ENCODE measurements around the gene SFTA2.

GRCh38 chr6:30972816-30973215 is 40.8 kb upstream of the SFTA2 start:
- no peak for TF ChIP-seq RAD21 (IDR thresholded peaks at IDR 0.05; ENCODE audit: low read depth)
- TF ChIP-seq TAF1 (IDR thresholded peaks at IDR 0.05; ENCODE audit: low read depth) = no peak
- TF ChIP-seq REST (IDR thresholded peaks at IDR 0.05; ENCODE audit: low read depth) = no peak
- TF ChIP-seq CEBPB (IDR thresholded peaks at IDR 0.05) = no peak
- TF ChIP-seq NFIC (IDR thresholded peaks at IDR 0.05) = no peak
- TF ChIP-seq CREB1 (IDR thresholded peaks at IDR 0.05; ENCODE audit: low read depth) = no peak
- TF ChIP-seq YY1 (IDR thresholded peaks at IDR 0.05; ENCODE audit: low read depth) = no peak
- no peak for TF ChIP-seq USF1 (IDR thresholded peaks at IDR 0.05)
- no peak for TF ChIP-seq TCF12 (IDR thresholded peaks at IDR 0.05; ENCODE audit: low read depth)

Data from Ishikawa (cell line).